ENCODE results near the gene SMYD3. TPM values are rescaled to one million over a fixed set of nuclear protein-coding genes. Genes with fewer than 3 reads are reported as not detected.

Gene SMYD3
- total and polyA plus RNA-seq, 2 of the 13 experiments (the other 11 are each of a cell fraction or from before 2014, with no cell fraction given) = 27.7 to 35.8 TPM

GRCh38 chr1:246041360-246041759 is 465.7 kb downstream of the SMYD3 start:
- no peak for FAIRE-seq
- POLR2A ChIA-PET = no interaction called here
- ATAC-seq = no peak
- in situ Hi-C loops (cut with HindIII; ENCODE audit: extremely low pct_ligation_motif_present, low pct_unique_long_range_greater_than_20kb) (no loop called here), intact Hi-C loops (cut with micrococcal nuclease; ENCODE audit: unreplicated experiment) (no loop called here)
- Histone ChIP-seq H2AFZ (ENCODE audit: low read length) (no peak overlapping the region), H3K4me3 (replicated peaks in 1 of 3; ENCODE audit: insufficient read depth in 1 of 3, low read depth in 2 of 3, low read length in 3 of 3) (no peak overlapping the region), H3K4me1 (ENCODE audit: insufficient read depth, low read length) (no peaks in the 10 kb centered on the region), H4K20me1 (ENCODE audit: insufficient read depth, low read length) (no peaks in the 10 kb centered on the region), H3K27me3 (ENCODE audit: control insufficient read depth in 1 of 2, insufficient read depth in 2 of 2, low read length in 2 of 2) (no peaks in the 10 kb centered on the region), H3K79me2 (ENCODE audit: insufficient read depth, low read length) (no peaks in the 10 kb centered on the region), H3K9ac (ENCODE audit: insufficient read depth, low read depth, low read length) (no peak overlapping the region), H3K36me3 (replicated peaks in 1 of 2; ENCODE audit: control insufficient read depth in 1 of 2, insufficient read depth in 2 of 2, low read length in 2 of 2) (no peaks in the 10 kb centered on the region; a peak in 1 of 5 replicates), H3K27ac (ENCODE audit: extremely low read length, insufficient read depth, low read length) (no peak overlapping the region), H3K4me2 (ENCODE audit: low read depth, low read length) (no peak overlapping the region), H3K9me3 (ENCODE audit: low read length) (no peaks in the 10 kb centered on the region)
- DNase-seq (ENCODE audit: low spot score) = no peak
- TF ChIP-seq ZNF761 (CRISPR knock-in tag; conservative IDR thresholded peaks at IDR 0.05) (no peak), ZFP91 (CRISPR knock-in tag; IDR thresholded peaks at IDR 0.05; ENCODE audit: borderline replicate concordance) (no peak), MIER2 (CRISPR knock-in tag; IDR thresholded peaks at IDR 0.05) (no peak), HOXA5 (CRISPR knock-in tag; IDR thresholded peaks at IDR 0.05) (no peak), HMGXB3 (CRISPR knock-in tag; IDR thresholded peaks at IDR 0.05; ENCODE audit: borderline replicate concordance) (no peak), GLI4 (CRISPR knock-in tag; IDR thresholded peaks at IDR 0.05; ENCODE audit: borderline replicate concordance) (no peak), TSC22D2 (CRISPR knock-in tag; IDR thresholded peaks at IDR 0.05; ENCODE audit: borderline replicate concordance) (no peak), TCF7 (IDR thresholded peaks at IDR 0.05; ENCODE audit: low read depth) (no peak), NR1H2 (CRISPR knock-in tag; IDR thresholded peaks at IDR 0.05; ENCODE audit: borderline replicate concordance, low read depth) (no peak)
- WGBS (ENCODE audit: low lambda C conversion rate) = 88% methylated on average over 5 of the region's 5 CpGs
- no TSS peak for BruUV-seq (replicated peaks)
- CTCF ChIA-PET (ENCODE audit: low intra/inter-chr PET ratio, low total read pairs) = no interaction called here
